PFSK-1 (cell line): Measurements from ENCODE around the gene FAH.

Experiments used
- FOXP2 ChIP-seq: optimal IDR thresholded peaks from 2 replicates; pipeline ENCODE3; 2011; ENCODE audit warnings: borderline replicate concordance, control low read depth, inconsistent platforms; ENCODE audit not compliant: insufficient read depth; ENCODE audit errors: extremely low read length, extremely low read depth
- POLR2AphosphoS5 ChIP-seq: IDR thresholded peaks from 2 replicates; pipeline ENCODE4 v1.6.1; 2012; ENCODE audit warnings: low read depth, mild to moderate bottlenecking, control low read depth, low read length, moderate library complexity
- REST ChIP-seq, 2 experiments: IDR thresholded peaks; 2 replicates each; pipeline versions ENCODE4 v1.6.1 to v1.8.0; 2011 to 2012; ENCODE audit warnings: low read depth in 2 of 2, low read length in 2 of 2, control low read depth in 1 of 2, inconsistent platforms in 1 of 2, mild to moderate bottlenecking in 1 of 2, moderate library complexity in 1 of 2; ENCODE audit not compliant: insufficient read depth in 1 of 2
- SIN3A ChIP-seq: IDR thresholded peaks from 2 replicates; pipeline ENCODE4 v1.6.1; 2012; ENCODE audit warnings: mild to moderate bottlenecking, low read length, moderate library complexity, borderline replicate concordance; ENCODE audit not compliant: insufficient read depth
- TAF1 ChIP-seq: IDR thresholded peaks from 2 replicates; pipeline ENCODE4 v1.6.1; 2012; ENCODE audit warnings: low read length, control low read depth, borderline replicate concordance; ENCODE audit not compliant: insufficient read depth

Gene FAH

GRCh38 chr15:80231371-80231770 lies 78.6 kb downstream of the FAH start:
- TF ChIP-seq SIN3A (no peak), POLR2AphosphoS5 (no peak), TAF1 (no peak), FOXP2 (no peak), REST (IDR thresholded peaks at IDR 0.05; ENCODE audit: insufficient read depth in 1 of 2, low read depth in 2 of 2, low read length in 2 of 2) (no peak)

- TF ChIP-seq TAF1: no peak
- TF ChIP-seq POLR2AphosphoS5: no peak
- no peak for TF ChIP-seq REST (IDR thresholded peaks at IDR 0.05; ENCODE audit: insufficient read depth in 1 of 2, low read depth in 2 of 2, low read length in 2 of 2)
- no peak for TF ChIP-seq SIN3A
- no peak for TF ChIP-seq FOXP2
Measured at GRCh38 chr15:80233581-80233980, 80.8 kb downstream of the FAH start.

GRCh38 chr15:80234883-80235282 lies 82.1 kb downstream of the FAH start:
- TF ChIP-seq POLR2AphosphoS5: no peak
- TF ChIP-seq REST (IDR thresholded peaks at IDR 0.05; ENCODE audit: insufficient read depth in 1 of 2, low read depth in 2 of 2, low read length in 2 of 2): no peak
- TF ChIP-seq FOXP2: no peak
- TF ChIP-seq SIN3A: no peak
- TF ChIP-seq TAF1: no peak
